ENCODE measurements around the gene ZNRF2. TPM values are rescaled to one million over a fixed set of nuclear protein-coding genes. Genes with fewer than 3 reads are reported as not detected.

Gene ZNRF2
- total RNA-seq, 1 donor from 2014 or later = 37.7 TPM

- H3K27me3 Mint-ChIP-seq (ENCODE audit: insufficient read depth, low read depth) = peaks cover 3% of the 10 kb centered on the region
- H3K9me3 Mint-ChIP-seq = peaks cover 7% of the 10 kb centered on the region
- H3K36me3 ChIP-seq = no peaks in the 10 kb centered on the region
These were observed 127.5 kb downstream of the ZNRF2 start for GRCh38 chr7:30411897-30412296.

GRCh38 chr7:30412782-30413504 is 128.5 kb downstream of the ZNRF2 start:
- peak; percentile 69 for TF ChIP-seq CTCF (IDR thresholded peaks at IDR 0.05)
- no peak for TF ChIP-seq EZH2phosphoT487 (IDR thresholded peaks at IDR 0.05)
- TF ChIP-seq EZH2 (IDR thresholded peaks at IDR 0.05) = no peak

More at GRCh38 chr7:30411897-30412296, 127.5 kb downstream of the ZNRF2 start:
- no peak overlapping the region for H3K27ac ChIP-seq
- Mint-ChIP-seq H3K36me3 (peaks cover 1% of the 10 kb centered on the region), H3K4me3 (no peak overlapping the region), H3K27ac (no peak overlapping the region), H3K4me1 (no peaks in the 10 kb centered on the region)
- H3K4me1 ChIP-seq = peaks cover 6% of the 10 kb centered on the region
- H3K27me3 ChIP-seq = no peaks in the 10 kb centered on the region
- H3K4me2 ChIP-seq = no peak overlapping the region
- H2AFZ ChIP-seq (replicated peaks) = no peak overlapping the region
- no peak overlapping the region for H3K4me3 ChIP-seq
- H3K9me3 ChIP-seq (ENCODE audit: low read depth) = no peaks in the 10 kb centered on the region
- no peaks in the 10 kb centered on the region for H4K20me1 ChIP-seq (ENCODE audit: low read depth)
- H3K79me2 ChIP-seq (ENCODE audit: low read depth) = no peaks in the 10 kb centered on the region
- no peak for DNase-seq (ENCODE audit: low spot score)
- peaks cover 15% of the 10 kb centered on the region for H3F3A ChIP-seq (ENCODE audit: low read depth)
- TF ChIP-seq CTCF (IDR thresholded peaks at IDR 0.05) = no peak
- TF ChIP-seq EZH2phosphoT487 (IDR thresholded peaks at IDR 0.05) = no peak
- TF ChIP-seq EZH2 (IDR thresholded peaks at IDR 0.05) = no peak
- H3K9ac ChIP-seq = no peak overlapping the region

GRCh38 chr7:30413864-30414263 is 129.5 kb downstream of the ZNRF2 start:
- H2AFZ ChIP-seq (replicated peaks) = no peak overlapping the region
- H3K9me3 ChIP-seq (ENCODE audit: low read depth) = no peaks in the 10 kb centered on the region
- Mint-ChIP-seq H3K9me3 (peaks cover 7% of the 10 kb centered on the region), H3K4me1 (no peaks in the 10 kb centered on the region), H3K27me3 (ENCODE audit: insufficient read depth, low read depth) (peaks cover 3% of the 10 kb centered on the region), H3K4me3 (peak overlapping the region; percentile 31), H3K27ac (no peak overlapping the region), H3K36me3 (peaks cover 1% of the 10 kb centered on the region)
- no peak overlapping the region for H3K4me2 ChIP-seq
- no peak overlapping the region for H3K4me3 ChIP-seq
- H3K27ac ChIP-seq = no peak overlapping the region
- TF ChIP-seq CTCF (IDR thresholded peaks at IDR 0.05) = no peak
- no peak for TF ChIP-seq EZH2 (IDR thresholded peaks at IDR 0.05)
- no peak for TF ChIP-seq EZH2phosphoT487 (IDR thresholded peaks at IDR 0.05)
- no peak for DNase-seq (ENCODE audit: low spot score)
- H3F3A ChIP-seq (ENCODE audit: low read depth) = peaks cover 15% of the 10 kb centered on the region
- H3K79me2 ChIP-seq (ENCODE audit: low read depth) = no peaks in the 10 kb centered on the region
- no peaks in the 10 kb centered on the region for H4K20me1 ChIP-seq (ENCODE audit: low read depth)
- H3K4me1 ChIP-seq = peaks cover 6% of the 10 kb centered on the region
- H3K9ac ChIP-seq = no peak overlapping the region
- H3K36me3 ChIP-seq = no peaks in the 10 kb centered on the region
- H3K27me3 ChIP-seq = no peaks in the 10 kb centered on the region

More at GRCh38 chr7:30412782-30413504, 128.5 kb downstream of the ZNRF2 start:
- Mint-ChIP-seq H3K27ac (no peak overlapping the region), H3K36me3 (peaks cover 1% of the 10 kb centered on the region), H3K9me3 (peaks cover 7% of the 10 kb centered on the region), H3K4me3 (no peak overlapping the region), H3K4me1 (no peaks in the 10 kb centered on the region), H3K27me3 (ENCODE audit: insufficient read depth, low read depth) (peaks cover 3% of the 10 kb centered on the region)
- Histone ChIP-seq H3F3A (ENCODE audit: low read depth) (peaks cover 15% of the 10 kb centered on the region), H3K9ac (no peak overlapping the region), H3K27me3 (no peaks in the 10 kb centered on the region), H3K4me2 (no peak overlapping the region), H3K27ac (no peak overlapping the region), H3K79me2 (ENCODE audit: low read depth) (no peaks in the 10 kb centered on the region), H4K20me1 (ENCODE audit: low read depth) (no peaks in the 10 kb centered on the region), H3K4me1 (peaks cover 6% of the 10 kb centered on the region), H3K9me3 (ENCODE audit: low read depth) (no peaks in the 10 kb centered on the region), H2AFZ (replicated peaks) (peak overlapping the region; percentile 52), H3K4me3 (no peak overlapping the region), H3K36me3 (no peaks in the 10 kb centered on the region)
- DNase-seq (ENCODE audit: low spot score) = peak; percentile 91

MicroRNAs within 50 kb of the gene (microRNA counts, 767-probe panel; counts per million panel counts)
- microRNA hsa-miR-550a-5p = 460 counts per million, percentile 90 among the panel's probes with 10 or more counts
- microRNA hsa-miR-550b-3p = 460 counts per million, percentile 90 among the panel's probes with 10 or more counts

Small RNA genes within 50 kb of the gene (microRNA-seq; reads per million reads assigned to microRNA genes)
- gene MIR550A1 (not detected), gene MIR550B1 (not detected)

Small RNA genes within 50 kb of the gene (small RNA-seq; reads per million reads assigned to genes)
- not detected for gene MIR550A1

Other genes with a start within 250 kb of the ZNRF2 start
- 12.6 and 18.0 TPM in 2 replicates for gene MTURN, start 149.6 kb upstream of the ZNRF2 start, total RNA-seq (ENCODE audit: low replicate concordance)
- gene NOD1, start 194.2 kb downstream of the ZNRF2 start, total RNA-seq (ENCODE audit: low replicate concordance) = 5.0 and 7.4 TPM in 2 replicates
- 97.1 and 160 TPM in 2 replicates for gene GGCT, start 220.2 kb downstream of the ZNRF2 start, total RNA-seq (ENCODE audit: low replicate concordance)

All from neural progenitor cell (in vitro differentiated cells).